NCI-H2029 treated with DMSO at 0.1 percent for 48 hours (cell line): ENCODE data around the gene ITPR2.

Source experiments
- DNase-seq: peaks from one replicate; lab custom pipeline; 2025; lab: John Stamatoyannopoulos, UW

Gene ITPR2

DNA sequence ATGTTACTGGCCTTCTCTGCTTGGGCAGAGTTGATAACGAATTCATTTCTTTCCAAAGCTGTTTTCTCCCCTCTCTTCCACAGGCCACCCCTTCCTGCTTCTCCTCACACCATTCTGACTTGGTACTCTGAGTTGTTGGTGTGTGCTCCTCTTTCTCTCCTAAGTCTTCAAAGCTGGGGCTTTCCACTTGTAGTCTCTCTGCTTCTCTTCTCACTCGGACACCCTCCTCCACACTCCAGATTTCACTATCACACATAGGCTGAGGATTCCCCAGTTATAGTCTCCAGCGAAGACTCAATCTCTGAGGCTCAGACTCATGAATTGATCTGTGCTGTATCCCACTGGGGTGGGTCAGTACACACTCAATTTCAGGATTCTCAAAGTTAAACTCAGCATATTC, 436.6 kb downstream of the ITPR2 start:
- no peak for DNase-seq

GRCh38 chr12:26389343-26389742, 443.7 kb downstream of the ITPR2 start:
- DNase-seq = no peak

DNA sequence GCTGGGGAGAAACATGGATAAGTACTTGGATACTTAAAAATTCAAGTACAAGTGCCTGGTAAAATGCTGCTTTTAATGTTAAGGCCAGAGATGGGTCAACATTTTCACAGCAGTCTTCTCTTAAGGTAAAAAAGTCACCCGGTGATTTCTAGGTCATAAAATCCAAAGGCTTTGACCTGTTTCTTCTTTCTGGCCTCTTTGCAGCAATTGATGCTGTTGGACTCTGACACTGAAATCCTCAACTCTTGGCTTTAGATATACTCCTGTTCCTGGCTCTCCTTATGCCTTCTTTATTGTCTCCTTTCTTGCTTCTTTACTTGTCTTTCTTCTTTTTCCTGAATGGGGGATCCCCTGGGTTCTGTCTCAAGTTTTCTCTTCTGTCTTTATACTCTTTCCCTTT, 448.5 kb downstream of the ITPR2 start:
- no peak for DNase-seq

GRCh38 chr12:26383041-26383440, 450.0 kb downstream of the ITPR2 start:
- DNase-seq = no peak

GRCh38 chr12:26380897-26381296, 452.1 kb downstream of the ITPR2 start:
- no peak for DNase-seq

GRCh38 chr12:26379777-26380467, 453.1 kb downstream of the ITPR2 start:
- no peak for DNase-seq

- DNase-seq = peak; percentile 43
Observed at GRCh38 chr12:26378711-26379110, 454.3 kb downstream of the ITPR2 start.

DNA sequence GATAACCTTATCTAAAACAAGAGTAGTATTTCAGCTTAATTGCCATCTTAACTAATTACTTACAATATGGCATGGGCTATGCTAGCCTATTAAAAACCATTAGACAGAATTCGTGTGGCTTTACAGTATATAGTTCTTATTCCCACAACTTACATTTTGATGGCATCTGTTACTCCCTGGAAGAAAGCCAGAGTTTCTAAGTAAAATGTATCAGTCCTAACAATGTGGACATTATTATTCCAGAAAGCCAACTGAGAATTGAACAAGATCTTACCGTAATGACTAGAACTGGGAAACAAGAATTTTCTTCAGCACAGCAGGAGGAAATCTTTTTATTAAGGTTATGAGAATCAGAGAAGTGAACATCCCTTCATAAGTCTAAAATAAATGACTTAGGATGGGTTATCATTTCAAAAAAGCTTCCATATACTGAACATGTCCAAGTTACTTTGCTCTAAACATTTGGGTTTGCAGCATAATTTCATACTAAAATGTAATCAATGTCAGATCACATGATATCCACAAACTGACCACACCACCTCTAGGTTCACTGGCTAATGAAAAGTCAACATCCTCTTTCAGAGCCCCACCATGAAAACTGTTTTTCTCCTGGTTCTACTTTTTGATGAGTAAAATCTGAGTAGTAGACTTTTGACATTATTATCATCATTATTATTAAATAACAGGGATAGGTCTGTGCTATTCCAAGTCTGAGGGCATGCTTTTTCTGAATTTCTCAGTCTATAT, 457.9 kb downstream of the ITPR2 start:
- DNase-seq = no peak

GRCh38 chr12:26373606-26374495, 459.1 kb downstream of the ITPR2 start:
- DNase-seq = no peak

DNA sequence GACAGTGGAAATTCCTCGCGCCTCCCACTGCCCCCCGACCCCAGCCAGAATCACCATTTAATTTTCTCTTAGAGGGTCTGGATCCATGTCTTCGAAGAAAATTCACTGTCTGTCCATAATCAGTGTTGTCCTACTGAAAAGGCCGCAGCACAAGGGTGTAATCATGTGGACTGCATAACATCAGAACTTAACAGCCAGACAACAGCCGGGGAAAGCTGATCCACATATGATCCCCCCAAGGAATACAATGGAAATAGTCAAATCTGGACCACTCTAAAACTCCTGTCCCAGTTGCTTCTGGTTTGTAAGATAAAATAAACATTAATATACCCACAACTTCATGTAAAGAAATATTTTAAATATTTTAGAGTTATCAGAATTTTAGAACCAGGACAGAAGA, 460.1 kb downstream of the ITPR2 start:
- DNase-seq = no peak

DNA sequence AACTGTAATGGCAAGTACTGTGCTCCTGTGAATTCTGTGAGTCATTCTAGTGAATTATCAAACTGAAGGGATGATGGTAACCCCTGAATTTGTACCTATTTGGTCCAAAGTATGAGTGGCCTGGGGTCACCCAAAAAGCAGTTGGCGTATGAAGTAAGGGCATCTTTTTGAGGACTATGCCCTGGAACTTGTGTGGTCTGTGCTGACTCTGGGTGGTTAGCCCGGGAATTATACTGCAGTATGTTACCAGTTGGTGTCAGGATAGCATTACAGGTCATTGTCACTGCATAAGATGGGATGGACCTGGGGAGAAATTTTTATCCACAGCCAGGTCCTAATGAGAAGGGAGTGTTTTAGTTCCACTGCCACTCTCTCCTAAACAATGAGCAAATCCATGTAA, 462.9 kb downstream of the ITPR2 start:
- DNase-seq = no peak

GRCh38 chr12:26369588-26369987, 463.4 kb downstream of the ITPR2 start:
- DNase-seq = no peak

DNA sequence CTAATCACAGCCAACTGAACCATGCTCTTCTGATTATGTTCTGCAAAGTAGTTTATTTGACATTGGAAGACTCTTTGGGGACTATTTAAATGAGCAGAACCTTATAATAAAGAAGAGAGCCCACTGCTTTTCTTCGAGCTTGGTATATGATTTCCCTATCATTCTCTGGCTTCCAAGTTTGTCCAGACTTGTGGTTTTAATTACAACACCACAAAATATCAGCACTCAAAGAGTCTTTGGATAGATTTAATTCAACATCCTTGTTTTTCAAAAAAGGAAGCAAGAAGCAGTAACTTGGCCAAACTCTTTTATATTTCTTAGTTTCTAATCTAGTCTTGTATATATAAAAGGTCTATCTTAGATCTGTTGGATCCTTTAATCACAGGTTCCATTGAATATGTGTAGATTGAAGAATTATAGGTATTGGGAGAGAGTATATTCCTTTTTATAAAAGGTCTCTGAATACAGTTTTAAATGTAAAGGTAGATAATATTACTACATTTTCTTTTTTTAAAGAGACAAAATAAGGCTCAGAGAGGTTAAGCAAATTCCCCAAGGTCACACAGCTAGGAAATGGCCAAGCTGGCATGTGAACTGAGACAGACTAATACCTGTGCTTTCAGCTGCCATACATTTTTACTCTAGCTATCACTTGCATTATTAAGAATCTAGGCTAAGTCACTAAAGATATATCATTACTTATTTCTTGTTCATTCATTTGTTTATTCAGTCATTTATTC, 464.8 kb downstream of the ITPR2 start:
- no peak for DNase-seq

GRCh38 chr12:26361964-26362363, 471.0 kb downstream of the ITPR2 start:
- DNase-seq = no peak

GRCh38 chr12:26360062-26360461, 472.9 kb downstream of the ITPR2 start:
- DNase-seq = no peak

GRCh38 chr12:26359576-26359975, 473.4 kb downstream of the ITPR2 start:
- DNase-seq = no peak

DNA sequence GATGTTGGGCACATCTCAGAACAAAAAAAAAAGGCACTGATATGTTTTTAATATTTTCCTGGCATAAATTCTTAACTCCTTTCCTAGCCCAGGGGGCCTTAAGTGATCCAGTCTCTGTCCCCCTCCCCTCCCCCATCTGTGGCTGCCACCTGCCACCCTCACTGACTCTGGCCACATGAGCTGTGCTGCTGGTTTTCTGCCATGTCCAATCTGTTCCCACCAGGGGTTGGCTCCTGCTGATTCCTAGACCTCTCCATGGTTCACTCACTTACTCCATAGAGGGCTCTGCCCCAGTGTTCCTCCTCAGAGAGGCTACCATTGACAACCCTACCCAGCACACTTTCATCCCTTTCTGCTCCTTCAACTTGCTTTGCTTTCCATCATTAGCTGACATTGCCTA, 474.3 kb downstream of the ITPR2 start:
- DNase-seq = no peak

GRCh38 chr12:26347300-26347699, 485.7 kb downstream of the ITPR2 start:
- DNase-seq = no peak

- no peak for DNase-seq
Observed at GRCh38 chr12:26346736-26347135, 486.3 kb downstream of the ITPR2 start.

DNA sequence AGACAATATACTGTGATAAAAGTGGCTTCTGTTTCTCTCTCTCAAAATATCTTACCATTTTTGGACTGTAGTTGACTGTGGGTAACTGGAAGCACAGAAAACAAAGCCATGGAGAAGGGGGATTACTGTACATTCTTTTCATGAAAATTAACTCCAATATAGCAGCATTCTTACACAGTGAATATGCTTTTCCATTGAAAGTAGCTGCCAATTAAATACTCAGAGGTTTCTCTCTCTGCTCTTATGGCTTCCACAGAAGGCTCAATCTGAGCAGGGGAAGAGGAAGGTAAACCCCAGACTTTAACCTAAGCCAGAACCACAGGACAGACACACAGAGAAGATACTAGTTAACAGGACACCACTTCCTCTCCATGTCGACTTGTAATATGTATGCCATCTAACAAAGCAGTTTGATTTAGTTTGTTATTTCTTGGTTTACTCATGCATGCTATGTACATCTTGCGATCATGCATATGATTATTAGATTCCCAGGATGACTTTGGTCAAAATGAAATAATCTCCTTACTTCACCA, 487.5 kb downstream of the ITPR2 start:
- DNase-seq = no peak

DNA sequence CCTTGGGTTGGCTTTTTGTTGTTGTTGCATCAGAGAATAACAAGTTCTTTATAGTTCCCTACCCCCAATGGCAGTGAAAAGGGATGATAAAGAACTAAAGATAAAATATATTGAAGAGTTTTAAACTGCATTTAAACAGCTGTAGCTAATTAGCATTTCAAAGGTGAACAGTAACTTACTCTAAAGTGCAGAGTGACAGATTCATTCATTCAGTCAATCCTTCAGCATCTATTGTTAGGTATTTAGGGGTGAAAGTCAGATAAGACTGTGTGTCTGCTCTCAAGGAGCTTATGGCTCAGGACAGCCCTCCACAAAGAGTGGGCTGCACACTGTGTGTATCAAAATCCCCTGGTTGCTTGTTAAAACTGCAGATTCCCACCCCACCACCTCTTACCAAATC, 491.5 kb downstream of the ITPR2 start:
- no peak for DNase-seq

DNA sequence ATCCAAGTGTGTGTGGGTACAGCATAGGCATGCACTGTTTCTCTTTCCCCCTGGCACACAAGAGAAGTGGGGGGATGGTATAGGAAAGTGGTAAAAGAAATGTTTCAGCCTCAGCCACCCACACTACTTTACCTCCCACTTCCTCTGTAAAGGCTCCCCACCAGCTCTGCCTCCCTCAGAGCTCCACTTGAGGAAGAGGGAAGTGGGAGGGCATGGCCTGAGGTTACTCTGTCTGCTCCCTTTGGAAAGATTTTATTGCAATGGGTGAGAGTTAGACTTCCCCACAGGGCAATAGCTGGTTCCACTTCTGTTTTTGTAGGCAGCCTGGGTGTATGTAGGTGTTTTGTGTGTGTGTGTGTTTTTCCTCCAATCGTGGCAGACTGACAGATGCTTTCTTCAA, 492.3 kb downstream of the ITPR2 start:
- no peak for DNase-seq
